ENCODE measurements around the gene ZNF518A.

Gene ZNF518A

GRCh38 chr10:96129387-96130325, at the start of gene ZNF518A:
Gene ZNF518A, plus strand, starts transcription at chr10:96130297. Its CDS starts 26,026 bp downstream, at chr10:96156323.
- peak; percentile 82 to 95 (median 95) for DNase-seq

GRCh38 chr10:96082153-96082552, 47.9 kb upstream of the ZNF518A start:
- no peak for DNase-seq

GRCh38 chr10:96082748-96083147, 47.3 kb upstream of the ZNF518A start:
- DNase-seq, result no peak

- DNase-seq, result no peak
These were observed 41.0 kb upstream of the ZNF518A start for GRCh38 chr10:96089116-96089515.

GRCh38 chr10:96089670-96090462, 40.2 kb upstream of the ZNF518A start:
- peak; percentile 87 to 95 (median 89) for DNase-seq

- DNase-seq, result no peak
These were observed 39.7 kb upstream of the ZNF518A start for GRCh38 chr10:96090463-96090800.

GRCh38 chr10:96092999-96093767, 36.9 kb upstream of the ZNF518A start:
- no peak for DNase-seq

GRCh38 chr10:96093948-96094347, 36.1 kb upstream of the ZNF518A start:
- peak in 1 of 3 experiments; percentile 0 for DNase-seq

- no peak for DNase-seq
These were observed 33.1 kb upstream of the ZNF518A start for GRCh38 chr10:96096958-96097357.

GRCh38 chr10:96097865-96098264, 32.2 kb upstream of the ZNF518A start:
- no peak for DNase-seq

GRCh38 chr10:96107623-96108038, 22.5 kb upstream of the ZNF518A start:
- no peak for DNase-seq

GRCh38 chr10:96112531-96112930, 17.6 kb upstream of the ZNF518A start:
- no peak for DNase-seq

GRCh38 chr10:96118604-96119450, 11.3 kb upstream of the ZNF518A start:
- DNase-seq, result peak; percentile 46 to 93 (median 68)

GRCh38 chr10:96122824-96123223, 7.3 kb upstream of the ZNF518A start:
- no peak for DNase-seq

GRCh38 chr10:96124230-96125141, 5.6 kb upstream of the ZNF518A start:
- peak in 2 of 3 experiments; percentile 78 to 88 for DNase-seq

- DNase-seq, result peak in 1 of 3 experiments; percentile 44
These were observed 5.0 kb upstream of the ZNF518A start for GRCh38 chr10:96125142-96125515.

- peak in 2 of 3 experiments; percentile 91 to 94 for DNase-seq
These were observed 364 bp downstream of the ZNF518A start for GRCh38 chr10:96130326-96130995.

- no peak for DNase-seq
These were observed 1.5 kb downstream of the ZNF518A start for GRCh38 chr10:96131621-96132020.

GRCh38 chr10:96133135-96133534, 3.0 kb downstream of the ZNF518A start:
- no peak for DNase-seq

- no peak for DNase-seq
These were observed 6.7 kb downstream of the ZNF518A start for GRCh38 chr10:96136810-96137209.

All from NCI-H1417 (cell line).